ENCODE data around the gene KCNJ5.

The KCNJ5 gene

GRCh38 chr11:128956401-128957201 lies 65.4 kb downstream of the KCNJ5 start:
- no peak for DNase-seq (ENCODE audit: low read depth in 2 of 2)

GRCh38 chr11:128957202-128957482 lies 66.0 kb downstream of the KCNJ5 start:
- DNase-seq (ENCODE audit: low read depth in 2 of 2), result no peak

GRCh38 chr11:128961645-128962044 lies 70.5 kb downstream of the KCNJ5 start:
- no peak for DNase-seq (ENCODE audit: low read depth in 2 of 2)

GRCh38 chr11:128962896-128963295 lies 71.7 kb downstream of the KCNJ5 start:
- no peak for DNase-seq (ENCODE audit: low read depth in 2 of 2)

- no peak for DNase-seq (ENCODE audit: low read depth in 2 of 2)
These were observed 72.7 kb downstream of the KCNJ5 start for GRCh38 chr11:128963744-128964325.

GRCh38 chr11:128964463-128964930 lies 73.3 kb downstream of the KCNJ5 start:
- no peak for DNase-seq (ENCODE audit: low read depth in 2 of 2)

- no peak for DNase-seq (ENCODE audit: low read depth in 2 of 2)
These were observed 74.3 kb downstream of the KCNJ5 start for GRCh38 chr11:128965485-128965884.

- DNase-seq (ENCODE audit: low read depth in 2 of 2), result no peak
These were observed 76.4 kb downstream of the KCNJ5 start for GRCh38 chr11:128967578-128967977.

GRCh38 chr11:128968916-128969315 lies 77.8 kb downstream of the KCNJ5 start:
- no peak for DNase-seq (ENCODE audit: low read depth in 2 of 2)

Data from stimulated activated CD8-positive, alpha-beta memory T cell treated with anti-CD3 and anti-CD28 coated beads, Interleukin-15, amount 100 ng/mL, for 4 hours (primary cell).